ENCODE results near the gene ZDHHC14.

GRCh38 chr6:157717340-157717748, 336.4 kb downstream of the ZDHHC14 start:
- no peak for TF ChIP-seq POLR2A (IDR thresholded peaks at IDR 0.05; ENCODE audit: low read length)
- TF ChIP-seq GATA1 (IDR thresholded peaks at IDR 0.05; ENCODE audit: low read depth, low read length), result no peak
